GM18519 (cell line): ENCODE measurements around the gene PLXNA2.

Source experiments
- ATAC-seq: cut with Tn5 transposase; IDR thresholded peaks from one replicate; pipeline ENCODE4 v1.9.1; 2021; ENCODE audit warnings: mild to moderate bottlenecking, moderate library complexity; ENCODE audit not compliant: unreplicated experiment, low FRiP score

The PLXNA2 gene

DNA sequence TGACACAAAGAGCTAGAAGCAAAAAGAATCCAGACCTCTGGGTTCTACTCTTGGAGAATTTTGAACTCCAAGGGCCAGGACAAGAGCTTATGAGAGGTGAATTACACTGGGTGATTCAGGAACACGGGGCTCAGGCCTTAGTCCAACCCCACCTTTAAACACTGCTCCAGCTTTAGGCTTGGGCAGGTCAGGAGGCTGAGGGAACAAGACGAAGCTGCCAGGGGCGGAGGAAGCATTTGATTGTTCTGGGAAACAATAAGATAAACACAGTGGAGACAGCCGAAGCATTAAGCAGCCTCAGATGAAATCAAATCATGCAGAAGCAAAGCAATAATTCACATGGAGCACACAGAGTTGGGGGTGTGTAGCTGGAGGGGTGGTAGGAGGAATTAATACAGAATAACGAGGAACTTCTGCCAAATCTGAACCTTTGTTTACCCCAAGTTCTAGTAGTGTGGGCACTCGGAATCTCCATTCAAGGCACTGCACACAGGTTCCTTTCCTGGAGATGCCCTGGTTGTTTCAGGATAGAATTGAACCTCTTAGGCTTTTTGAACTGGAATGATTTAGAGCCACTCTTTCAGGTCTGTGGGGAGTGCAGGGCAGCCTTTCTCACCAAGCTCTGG lies 93.2 kb downstream of the PLXNA2 start:
- ATAC-seq = no peak

DNA sequence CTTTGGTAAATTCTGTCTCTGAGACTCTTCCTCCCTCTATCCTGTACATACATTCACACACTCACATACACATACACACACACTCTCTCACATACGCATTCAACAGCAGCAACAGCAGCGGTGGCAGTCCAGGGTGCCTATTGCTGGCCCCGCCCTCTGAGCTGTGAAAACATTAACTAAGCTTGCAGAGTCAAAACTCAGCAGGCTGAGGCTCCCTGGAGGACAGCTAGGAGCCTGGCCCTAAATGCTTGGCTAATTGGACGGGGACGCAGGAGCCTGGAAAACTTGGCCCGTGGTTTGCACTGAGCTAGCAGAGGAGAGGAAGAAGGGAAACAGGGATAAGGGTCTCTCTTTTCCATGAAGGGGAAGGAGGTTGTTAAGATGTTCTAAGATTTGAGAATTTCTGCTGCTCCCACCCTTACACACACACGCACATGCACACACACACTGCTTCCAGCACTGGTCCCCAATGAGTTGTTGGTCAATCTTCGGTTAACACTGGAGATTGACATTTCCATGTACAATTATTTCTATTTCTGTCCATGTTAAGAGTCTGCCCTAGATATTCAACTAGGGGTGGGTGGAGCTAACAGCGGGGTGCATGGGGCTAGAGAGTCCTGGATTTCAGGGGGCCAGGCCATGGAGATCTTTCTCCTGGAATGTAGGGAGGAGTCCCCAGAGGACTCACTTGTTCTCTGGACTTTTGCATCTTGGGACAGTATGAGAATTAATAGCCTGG lies 94.2 kb downstream of the PLXNA2 start:
- no peak for ATAC-seq

DNA sequence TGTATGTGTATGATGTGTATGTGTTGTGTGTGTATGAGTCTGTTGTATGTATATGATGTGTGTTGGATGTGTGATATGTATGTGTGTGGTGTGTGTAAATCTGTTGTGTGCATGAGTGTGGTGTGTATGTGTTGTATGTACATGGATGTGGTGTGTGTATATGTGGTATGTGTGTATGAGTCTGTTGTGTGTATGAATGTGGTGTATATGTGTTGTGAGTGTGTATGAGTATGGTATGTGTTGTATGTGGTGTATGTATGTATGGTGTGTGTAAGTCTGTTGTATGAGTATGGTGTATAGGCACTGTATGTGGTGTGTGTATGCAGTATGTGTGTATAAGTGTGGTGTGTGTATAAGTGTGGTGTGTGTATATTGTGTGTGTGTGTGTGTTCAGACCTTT lies 95.0 kb downstream of the PLXNA2 start:
- ATAC-seq = no peak

DNA sequence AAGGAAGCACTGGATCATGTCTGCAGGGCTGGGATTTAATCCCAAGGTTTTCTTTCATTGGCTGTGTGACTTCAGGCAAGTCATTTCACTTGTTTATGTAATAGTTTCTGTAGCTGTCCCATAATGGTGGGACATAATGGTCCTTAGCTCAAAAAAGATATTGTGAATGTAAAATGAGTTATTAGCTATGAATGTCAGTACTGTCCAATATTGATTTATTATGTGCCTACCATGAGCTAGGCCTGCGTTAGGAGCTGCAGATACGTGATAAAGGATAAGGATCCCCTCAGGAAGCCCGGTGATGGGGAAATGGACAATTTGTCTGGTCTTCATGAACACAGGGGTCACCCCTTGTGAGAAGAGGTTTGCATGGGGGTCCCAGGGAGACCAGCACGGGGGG lies 95.8 kb downstream of the PLXNA2 start:
- ATAC-seq = no peak

DNA sequence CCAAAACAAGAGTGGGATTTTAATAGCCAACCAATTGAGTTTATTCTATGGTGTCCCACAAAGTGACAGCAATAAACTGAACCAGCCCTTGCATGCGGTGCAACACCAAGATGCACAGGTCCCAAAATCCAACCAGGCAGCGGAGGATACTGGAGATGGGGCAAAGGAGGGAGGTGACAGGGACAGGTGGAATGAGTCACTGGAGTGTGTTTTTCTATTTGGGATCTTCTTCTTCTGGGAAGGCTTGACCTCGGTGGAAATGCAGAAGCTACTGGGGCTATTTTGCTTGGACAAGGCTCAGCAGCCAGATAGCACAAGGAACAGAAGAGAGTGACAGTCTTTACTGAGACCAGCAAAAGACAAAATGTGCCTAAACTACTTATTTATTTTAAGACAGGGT lies 97.5 kb downstream of the PLXNA2 start:
- ATAC-seq = no peak

DNA sequence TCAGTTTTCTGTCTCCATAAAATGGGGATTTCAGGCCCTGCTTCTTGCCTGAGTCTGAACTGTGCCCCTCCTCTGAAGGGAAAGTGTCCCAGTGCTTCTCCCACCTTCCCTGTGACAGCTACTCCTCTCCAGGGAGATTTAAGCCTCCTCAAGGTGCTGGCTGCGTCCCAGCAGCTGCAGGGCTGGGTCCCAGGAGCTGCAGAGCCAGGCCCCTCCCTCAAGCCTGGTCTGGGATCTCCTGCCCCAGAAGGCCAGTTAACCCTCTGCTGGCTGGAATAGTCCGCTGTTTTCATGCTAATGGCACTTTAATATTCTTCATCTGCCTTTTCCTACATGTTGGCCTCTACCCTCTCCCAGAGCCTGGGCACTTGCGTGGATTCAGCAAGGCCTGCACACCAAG lies 99.0 kb downstream of the PLXNA2 start:
- ATAC-seq = no peak

DNA sequence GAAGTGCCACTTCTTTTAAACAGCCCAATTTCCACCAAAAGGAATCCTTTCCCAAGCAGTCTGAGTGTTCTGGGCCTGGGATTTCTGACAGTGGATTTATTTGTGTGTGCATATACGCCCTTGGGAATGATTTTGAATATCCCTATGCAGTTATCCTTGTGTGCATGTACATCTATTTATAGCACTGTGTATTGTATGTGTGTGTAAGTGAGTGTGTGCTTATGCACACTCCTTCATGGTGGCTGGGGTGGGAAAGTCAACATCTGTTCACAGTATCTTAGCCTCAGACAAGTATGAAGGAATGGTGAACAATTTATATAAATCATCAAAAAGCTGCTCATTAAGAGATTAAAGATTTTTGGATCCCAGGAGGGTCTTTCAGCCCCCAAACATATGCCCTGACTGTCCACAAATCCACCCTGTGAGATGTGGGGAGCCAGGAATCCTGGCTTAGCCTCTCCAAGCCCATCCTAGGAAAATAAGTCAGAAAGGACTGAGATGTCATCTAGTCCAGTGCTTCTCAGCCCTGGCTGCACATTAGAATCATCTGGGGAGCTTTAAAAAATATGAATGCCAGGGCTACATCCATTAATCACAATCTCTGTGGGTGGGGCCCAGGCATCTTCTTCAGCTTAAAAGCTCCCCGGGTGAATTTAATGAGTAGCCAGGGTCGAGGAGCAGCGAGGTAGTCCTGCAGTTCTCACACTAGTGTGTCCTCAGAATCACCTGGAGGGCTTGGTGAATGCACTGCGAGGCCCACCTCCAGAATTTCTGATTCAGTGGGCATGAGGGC lies 101.4 kb downstream of the PLXNA2 start:
- no peak for ATAC-seq

DNA sequence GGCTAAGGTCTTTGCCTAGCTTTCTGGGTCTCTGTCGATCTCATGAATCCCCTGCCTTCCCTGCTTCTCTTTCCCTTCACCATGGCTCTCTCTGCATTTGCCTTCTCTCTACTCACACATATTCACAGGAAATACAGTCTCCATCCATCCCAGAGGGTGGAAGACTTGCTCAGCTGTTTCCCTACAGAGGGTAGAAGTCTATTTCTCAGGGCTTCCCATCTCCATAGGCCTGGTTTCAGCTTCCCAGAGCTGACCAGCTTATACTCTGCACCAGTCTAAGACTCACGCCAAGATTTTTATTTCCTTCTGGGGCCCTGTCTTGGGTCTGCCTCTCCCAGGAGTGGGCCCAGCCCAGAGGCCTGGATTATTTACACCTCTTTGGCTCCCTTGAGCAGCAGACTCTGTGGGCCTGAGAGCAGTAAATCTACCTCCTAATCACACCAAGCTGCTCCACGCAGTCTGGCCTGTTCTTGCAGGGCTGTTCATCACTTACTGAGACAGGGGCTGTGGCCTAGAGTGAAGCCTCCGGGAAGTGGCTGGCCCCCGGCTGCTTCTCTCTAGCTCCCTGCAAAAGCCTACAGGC lies 102.5 kb downstream of the PLXNA2 start:
- no peak for ATAC-seq

DNA sequence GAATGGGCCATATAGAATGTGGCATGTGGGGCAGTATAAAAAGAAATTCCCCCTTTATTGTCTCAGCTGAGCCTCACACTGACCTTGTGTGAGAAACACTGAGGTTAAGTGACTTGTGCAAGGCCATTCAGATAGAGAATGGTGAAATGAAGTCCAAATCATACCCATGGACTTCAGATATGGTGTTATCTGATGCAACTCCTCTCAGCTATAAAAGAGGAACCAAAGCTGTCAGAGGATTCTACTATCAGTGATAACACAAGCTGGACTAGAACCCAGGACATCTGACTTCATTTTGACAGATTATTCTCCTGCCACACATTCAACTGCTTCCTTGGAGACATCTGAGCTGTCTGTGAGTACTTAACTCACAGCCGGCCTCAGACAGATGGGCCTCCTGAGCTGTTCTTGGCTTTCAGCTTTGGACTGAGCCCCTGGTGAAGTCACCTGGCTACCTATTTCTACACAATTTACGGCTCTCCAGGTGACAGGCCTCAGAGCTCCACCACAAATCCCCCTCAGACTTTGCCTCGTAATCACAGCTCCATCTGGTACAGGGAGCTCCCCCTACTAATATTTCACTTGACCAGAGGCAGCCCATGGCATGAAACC lies 104.6 kb downstream of the PLXNA2 start:
- no peak for ATAC-seq

DNA sequence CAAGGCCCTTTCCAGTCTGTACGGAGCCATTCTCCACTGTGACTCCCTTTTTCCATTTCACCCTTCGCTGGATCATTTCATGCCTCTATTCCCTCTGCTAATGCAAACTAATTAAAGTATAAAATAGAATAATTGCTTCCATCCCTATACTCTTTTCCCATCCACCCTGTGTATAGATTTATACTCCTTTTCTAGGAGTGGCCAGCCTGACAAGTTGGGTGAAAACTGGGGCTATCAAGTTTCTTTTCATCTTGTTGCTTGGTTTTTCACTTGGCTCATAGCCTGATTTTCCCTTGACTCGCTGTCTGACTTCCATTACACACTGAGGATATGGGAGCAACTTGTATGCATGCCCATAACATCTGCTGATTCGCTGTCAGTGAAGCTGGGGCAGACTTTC lies 107.0 kb downstream of the PLXNA2 start:
- ATAC-seq = no peak

DNA sequence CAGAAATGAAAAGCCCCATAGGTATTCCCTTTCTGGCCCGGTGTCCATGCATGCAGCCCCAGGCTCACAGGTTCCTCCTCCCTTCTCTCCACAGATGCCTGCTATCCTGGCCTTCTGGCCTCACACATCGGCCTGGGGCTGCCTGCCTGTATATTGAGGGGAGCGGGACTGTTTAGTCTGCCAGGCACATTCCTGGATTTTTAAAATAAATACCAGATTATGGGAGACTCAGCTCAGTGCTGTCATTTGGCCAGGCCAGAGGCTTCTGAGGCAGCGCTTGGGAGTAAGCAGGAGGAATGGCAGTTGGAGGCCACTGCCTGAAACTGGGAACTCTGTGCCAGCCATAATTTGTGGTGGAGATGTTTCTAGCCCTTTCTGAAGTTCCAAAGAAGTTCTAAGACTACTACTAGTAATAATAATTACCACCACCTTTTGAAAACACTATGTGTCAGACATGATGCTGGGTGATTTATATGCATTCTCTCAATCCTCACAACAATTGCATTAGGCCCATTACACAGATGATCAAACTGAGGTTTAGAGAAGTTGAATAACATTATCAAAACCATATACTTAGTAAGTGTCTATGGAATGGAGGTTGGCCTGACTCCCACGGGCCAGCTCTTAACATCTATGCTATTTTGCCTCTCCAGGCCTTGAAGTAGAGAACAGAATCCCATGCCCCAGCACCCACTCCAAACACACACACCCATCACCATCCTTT lies 107.6 kb downstream of the PLXNA2 start:
- ATAC-seq = no peak

DNA sequence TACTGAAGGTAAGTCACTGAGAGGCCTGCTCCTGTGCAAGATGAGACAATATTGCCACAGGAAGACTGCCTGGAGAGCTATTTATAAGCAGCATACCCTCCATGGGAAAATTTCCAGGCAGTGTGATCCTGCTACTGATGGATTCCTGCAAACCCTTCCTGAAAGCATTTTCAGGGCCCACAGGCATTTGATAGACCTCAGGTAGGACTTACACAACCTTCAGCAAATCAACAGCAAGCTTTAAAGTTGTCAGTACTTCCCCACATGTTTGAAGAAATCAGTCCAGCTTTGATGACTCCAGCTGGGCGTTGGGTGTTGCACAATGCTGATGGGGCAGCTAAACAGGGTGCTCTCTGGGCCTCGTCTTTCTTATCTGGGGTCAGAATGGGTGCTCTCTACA lies 108.8 kb downstream of the PLXNA2 start:
- no peak for ATAC-seq

DNA sequence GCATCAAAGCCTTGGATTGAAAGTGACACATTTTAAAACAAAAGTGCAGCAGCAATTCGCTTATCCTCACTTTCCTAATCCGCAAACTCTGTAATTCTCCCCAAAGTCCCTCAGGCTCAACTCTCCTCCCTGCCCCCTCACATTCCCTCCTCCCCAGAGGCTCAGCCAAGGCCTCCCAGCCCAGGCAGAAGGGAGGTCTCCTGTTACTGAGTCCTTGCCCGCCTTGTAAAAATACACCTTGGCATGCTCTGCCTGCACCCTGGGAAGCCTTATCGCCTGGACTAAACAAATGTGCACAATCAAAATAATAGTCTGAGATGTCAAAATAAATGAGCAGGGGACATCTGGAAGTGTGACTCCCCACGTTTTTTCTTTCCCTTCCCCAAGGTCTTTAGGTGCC lies 109.7 kb downstream of the PLXNA2 start:
- ATAC-seq = no peak

DNA sequence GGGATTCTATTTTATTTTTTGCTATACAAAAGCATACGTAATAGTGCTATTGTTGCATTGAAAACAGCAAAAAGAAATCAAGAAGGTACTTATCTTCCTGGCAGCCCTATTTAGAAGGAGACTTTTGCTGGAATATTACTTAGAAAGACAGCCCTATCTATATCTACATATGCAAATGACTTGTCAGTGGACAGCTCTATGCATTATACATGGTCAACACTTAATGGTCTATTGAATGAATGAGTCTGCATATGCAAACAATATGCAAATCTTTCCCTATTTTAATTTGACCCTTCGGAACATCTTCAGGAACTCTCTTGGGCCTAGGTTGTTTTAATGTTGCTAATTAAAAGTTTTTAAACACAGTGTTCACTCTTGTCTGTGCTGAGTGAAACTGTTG lies 110.8 kb downstream of the PLXNA2 start:
- no peak for ATAC-seq

DNA sequence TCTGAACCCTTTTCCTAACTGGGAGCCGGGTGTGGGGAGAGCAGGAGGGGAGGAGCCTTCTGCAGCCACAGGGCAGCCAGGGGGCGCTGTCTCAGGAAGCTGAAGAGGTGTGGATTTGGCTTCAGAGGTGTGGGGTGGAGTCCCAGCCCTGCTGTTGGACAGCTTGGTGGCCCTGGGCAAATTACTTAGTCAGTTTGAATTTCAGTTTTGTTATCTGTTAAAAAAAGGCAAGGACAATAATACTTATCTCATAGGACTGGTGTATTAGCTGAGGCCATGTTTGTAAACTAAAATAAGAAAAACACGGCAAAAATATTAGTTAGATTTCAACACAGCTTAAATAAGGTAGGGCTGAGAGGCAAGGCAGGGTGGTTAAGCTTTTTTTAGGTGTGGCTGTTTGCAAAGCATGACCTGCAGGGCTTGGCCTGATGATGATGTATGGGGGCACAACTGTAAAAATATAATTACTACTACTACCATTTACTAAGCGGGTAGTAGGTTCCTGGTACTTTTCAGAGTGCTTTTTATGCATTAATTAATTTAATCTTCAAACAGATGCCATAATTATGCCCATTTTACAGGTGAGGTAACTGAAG lies 111.8 kb downstream of the PLXNA2 start:
- ATAC-seq = peak; percentile 83

DNA sequence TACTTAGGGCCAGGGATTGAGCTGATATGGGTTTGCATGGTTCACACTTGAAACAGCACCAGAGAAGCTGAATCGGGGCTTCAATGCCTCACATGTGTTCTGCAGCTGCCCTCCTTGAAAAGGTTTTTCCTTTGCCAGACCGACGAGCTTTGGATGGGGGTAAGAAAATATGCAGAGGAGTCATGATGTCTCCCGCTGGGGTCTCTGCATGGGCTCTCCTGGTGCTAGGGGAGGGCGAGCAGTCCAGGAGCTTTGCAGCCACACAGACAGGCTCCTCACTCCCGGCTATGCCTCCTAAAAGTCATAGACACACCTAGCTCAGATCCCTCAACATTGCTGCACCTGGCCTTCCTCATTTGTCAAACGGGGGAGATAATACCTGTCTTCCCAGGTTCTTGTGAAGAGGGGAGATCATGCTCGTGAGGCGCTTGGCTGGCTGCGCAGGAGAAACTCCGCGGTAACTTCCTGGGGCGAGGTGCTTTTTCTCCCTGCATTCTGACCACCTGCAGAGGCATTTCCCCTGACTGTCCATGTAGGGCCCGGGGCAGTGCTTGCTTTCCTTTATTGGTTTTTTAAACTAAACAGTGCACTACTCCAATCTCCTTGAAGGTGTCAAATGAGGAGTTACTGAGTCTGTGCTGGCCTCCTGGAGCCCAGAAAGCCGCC lies 112.4 kb downstream of the PLXNA2 start:
- peak; percentile 13 for ATAC-seq

DNA sequence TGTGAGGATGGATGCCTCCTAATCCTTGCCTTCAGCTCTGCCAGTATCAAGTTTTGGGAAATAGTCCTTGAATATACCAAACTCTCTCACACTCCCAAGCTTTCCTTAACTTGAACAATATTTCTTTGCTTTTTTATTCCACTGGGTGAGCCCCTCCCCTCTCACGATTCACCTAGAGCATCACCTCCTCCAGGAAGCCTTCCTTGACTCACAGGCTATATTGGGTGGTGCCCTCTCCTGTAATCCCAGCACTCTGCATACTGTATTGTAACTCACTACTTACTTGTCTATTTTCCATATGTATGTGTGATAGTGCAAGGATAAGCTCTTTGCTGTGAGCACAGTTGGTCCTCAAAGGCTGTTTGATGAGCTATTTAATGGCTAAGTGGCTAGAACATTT lies 114.7 kb downstream of the PLXNA2 start:
- ATAC-seq = no peak

DNA sequence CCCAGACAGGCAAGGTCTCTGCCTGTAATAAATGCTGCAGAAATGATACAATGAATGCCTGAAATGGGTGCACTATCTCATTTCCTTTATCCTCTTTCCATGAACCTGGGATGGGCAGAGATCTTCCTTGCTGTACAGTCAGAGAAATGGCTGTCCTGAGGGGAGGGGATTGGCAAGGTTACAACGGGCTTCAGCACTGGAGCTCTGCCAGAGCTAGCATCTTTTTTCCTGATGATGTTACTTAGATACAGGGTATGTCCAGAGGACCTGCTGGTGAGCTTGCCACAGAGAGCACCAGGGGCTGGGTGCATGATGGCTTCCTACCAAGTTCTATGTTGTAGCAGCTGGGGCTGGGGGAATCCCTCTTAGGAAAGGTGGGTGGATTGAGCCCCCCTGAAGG lies 115.1 kb downstream of the PLXNA2 start:
- no peak for ATAC-seq

DNA sequence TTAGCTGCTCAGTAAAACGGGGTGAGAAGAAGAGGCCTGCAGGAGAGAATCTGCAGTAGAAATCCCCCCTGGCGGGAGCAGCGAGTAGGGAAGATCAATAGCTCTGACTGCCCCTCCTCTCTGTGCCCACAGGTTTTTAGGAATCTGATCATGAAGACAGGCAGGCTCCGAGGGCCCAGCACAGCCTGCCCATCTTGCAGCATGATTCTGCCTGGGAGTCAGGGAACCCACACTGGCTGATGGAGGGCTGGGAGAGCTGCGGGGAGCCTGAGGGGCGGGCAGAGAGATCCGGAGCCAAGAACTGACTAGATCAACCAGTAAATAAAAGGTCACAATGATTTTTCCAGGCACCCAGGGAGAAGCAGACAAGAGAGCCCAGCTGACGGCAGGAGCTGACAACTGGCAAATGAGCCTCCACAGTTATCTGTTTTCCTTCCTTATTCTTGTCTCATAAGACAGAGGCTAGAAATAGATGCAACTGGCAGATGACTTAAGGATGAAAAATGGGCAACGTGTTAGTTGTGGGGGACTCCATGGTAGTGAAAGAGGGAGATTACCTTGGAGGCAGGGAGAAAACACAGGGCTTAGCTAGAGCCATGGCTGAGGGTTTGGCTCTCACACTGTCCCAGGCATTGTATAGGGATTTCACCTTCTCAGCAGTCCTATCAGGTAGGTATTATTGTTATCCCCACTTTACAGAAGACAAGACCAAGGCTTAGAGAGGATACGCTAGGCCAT lies 116.2 kb downstream of the PLXNA2 start:
- no peak for ATAC-seq
